Measurements from ENCODE around the gene ADRB1.

Gene ADRB1

DNA sequence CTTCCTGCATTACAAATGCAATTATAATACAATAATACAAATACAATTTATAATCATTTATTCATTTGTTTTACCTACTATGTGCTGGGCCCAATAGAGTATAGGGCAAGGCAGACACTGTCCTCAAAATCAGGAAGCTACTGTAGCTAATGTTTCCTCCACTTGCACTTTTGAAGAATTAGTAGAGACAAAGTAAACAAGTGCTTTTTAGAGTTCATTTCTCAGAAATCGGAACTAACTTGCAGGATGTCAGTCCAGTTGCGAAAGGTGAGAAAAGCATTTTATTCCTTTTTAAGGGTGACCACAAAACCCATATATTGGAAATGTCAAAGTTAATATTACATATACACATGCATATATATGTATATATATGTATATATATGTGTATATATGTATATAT, 14.2 kb downstream of the ADRB1 start:
- no peak for DNase-seq (ENCODE audit: low read depth, low spot score)

DNA sequence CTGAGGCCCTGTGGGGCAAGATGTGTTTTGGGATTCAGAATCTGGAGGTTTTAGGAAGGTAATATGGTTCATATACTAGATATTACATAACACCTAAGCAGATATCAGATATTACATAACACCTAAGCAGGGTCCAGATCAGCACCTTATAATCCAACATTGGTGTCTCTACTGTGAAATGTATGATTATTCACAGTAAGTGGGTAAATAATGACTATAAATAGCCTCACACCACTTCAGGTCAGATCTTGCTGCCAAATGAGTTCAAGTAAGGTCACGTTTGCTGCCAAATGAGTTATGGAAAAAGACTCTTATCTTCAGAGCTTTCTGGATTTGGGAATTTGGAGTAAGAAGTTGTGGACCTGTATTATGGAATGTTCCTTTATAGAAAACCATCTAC, 14.6 kb downstream of the ADRB1 start:
- no peak for DNase-seq (ENCODE audit: low read depth, low spot score)

DNA sequence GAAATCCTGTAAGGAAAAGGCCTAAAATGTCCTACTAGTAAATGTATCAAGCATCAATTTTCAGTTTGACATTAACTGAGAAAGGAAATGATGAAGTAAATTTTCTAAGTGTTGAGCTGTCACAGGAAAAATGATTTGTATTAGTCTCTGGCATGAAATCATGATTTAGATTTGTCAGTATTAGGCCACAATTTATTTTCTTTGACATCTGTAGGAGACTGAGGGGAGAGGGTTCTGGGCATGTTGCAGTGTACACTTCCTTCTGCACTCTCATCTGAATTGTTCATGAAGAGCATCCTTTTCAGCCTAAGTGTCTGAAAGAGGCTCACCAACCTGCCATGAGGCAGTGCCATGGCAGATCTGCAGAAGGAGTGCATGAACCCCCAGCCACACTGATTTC, 15.9 kb downstream of the ADRB1 start:
- DNase-seq (ENCODE audit: low read depth, low spot score), result no peak

DNA sequence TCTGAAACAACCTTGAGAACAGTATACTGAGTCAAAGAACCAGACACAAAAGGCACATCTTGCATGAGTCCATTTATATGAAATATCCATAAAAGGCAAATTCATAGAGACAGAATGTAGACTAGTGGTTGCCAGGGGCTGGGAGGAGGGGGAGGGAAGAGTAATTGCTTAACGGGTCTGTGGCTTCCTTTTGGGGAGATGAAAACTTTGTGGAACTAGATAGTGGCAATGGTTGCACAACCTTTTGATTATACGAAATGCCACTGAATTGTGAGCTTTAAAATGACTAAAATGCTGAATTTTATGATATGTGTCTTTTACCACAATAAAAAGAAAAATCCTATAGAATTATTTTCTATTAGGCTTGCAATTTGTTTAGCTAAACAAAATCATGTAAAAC, 16.8 kb downstream of the ADRB1 start:
- no peak for DNase-seq (ENCODE audit: low read depth, low spot score)

DNA sequence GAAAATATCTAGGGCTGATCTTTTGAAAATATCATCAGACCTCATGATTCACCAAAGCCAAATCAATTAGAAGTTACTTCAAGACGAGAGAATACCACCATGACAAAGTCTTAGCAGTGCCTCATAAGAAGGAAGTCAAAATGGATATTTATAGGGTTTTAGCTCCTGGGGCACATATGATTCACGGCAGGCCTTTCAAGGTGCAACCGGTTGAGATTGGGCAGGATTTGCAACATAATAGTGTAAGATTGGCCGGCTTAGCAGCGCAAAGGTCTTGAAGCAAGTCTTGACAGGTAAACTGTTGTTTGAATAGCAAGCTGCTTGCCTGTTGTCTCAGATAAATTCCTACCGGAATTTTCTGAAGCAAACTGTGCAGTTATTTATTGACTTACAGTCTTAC, 17.5 kb downstream of the ADRB1 start:
- peak; percentile 8 for DNase-seq (ENCODE audit: low read depth, low spot score)

DNA sequence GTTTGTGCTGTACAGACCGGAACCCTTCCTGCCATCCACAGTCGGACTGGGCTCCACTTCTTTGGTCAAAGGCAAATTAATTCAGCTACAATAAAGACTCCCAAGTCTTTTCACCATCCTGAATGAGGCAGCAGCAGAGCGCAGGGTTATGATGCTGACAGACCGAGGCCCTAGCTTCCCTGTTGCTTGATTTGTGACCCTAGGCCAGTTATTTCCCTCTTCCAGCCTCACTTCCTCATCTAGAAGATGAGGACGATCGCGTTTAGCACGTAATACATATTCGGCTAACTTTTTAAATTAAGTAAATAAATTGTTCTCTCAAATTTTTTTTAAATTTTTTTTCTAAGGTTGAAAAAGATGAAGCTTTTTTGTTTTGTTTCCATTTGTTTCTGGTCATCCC, 18.1 kb downstream of the ADRB1 start:
- no peak for DNase-seq (ENCODE audit: low read depth, low spot score)

DNA sequence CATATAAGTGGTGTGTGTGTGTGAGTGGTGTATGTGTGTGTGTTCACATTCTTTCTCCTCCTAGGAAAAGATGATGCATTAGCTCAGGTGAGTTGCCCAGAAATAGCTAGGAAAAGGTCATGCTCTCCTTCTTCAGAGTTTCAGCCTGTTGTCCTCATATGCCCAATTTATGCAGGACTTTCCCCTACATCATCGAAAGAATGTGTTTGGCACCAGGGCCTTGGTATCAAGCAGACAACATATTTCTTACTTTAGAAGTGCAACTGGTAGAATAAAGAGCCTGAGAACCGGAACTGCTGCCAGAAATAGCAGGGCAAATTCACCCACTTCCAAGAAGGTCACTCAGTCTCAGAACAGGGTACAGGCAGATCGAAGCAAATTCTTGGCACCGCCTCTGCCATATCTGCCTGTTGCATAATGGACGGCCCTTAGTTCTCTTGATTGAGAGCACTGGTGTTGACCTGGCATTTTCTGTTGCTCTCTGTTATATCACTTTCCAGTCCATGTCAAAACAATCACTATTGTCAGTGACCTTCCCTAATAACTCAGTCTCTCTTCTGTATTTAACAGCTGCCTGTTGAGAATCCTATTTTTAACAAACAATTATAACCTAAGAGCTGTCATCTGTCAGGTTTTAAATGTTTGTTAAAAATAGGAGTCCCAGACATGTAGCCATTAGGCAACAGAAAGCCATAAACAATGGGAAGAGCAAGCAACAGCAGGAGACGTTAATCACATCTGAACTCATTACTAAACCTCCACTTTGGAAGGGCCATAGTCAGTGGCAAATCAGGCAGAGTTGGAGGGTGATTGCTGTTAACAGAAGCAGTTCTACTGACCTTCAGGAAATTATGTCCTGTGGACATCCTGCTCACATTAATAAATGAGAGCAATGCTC, 20.7 kb downstream of the ADRB1 start:
- DNase-seq (ENCODE audit: low read depth, low spot score), result no peak

DNA sequence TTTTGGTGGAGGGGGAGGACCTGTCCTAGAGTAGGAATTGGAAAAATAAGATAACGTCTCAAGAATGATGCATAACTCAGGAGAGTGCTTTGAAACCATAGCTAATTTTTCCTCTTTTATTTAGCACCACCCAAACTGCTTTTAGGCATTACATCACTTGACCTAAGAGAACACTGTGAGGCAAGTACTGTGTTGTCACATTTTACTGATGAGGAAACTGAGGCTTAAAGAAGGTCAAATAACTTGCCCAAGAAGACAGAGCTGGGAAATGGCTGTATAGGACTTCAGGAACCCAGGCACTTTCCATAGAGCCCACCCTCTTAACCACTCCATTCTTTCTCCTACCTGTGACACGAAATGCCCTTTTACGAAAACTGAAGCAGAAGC, 21.4 kb downstream of the ADRB1 start:
- no peak for DNase-seq (ENCODE audit: low read depth, low spot score)

DNA sequence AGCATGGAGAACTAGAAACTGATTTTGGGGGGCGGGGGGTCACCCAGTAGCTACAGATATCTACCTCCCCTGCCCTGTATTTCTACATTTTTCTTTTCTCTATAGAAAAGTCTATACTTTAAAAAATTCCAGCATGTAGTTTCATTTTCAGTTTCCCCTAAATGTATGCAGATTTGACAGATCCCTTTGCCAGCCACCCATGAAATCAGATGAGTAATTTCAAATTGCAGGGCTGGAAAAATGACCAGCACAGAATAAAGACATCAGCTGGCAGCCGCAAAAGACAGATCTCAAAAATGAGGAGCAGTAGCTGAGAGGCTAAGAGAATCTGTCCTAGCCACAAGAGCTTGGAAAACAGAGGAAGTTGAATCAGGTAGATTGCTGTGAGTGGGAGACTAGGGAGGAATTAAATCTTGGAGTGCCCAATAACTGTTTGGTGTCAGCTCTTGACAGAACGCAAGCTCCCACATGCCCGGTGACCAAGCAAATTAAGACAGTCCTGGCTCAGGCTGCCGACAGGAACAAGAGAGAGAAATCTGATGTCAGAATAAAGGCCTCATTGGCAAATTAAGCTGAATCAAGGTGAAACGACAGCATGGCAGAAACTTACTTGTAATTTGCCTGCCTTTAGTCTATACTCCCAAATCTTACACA, 24.5 kb downstream of the ADRB1 start:
- DNase-seq (ENCODE audit: low read depth, low spot score), result no peak

DNA sequence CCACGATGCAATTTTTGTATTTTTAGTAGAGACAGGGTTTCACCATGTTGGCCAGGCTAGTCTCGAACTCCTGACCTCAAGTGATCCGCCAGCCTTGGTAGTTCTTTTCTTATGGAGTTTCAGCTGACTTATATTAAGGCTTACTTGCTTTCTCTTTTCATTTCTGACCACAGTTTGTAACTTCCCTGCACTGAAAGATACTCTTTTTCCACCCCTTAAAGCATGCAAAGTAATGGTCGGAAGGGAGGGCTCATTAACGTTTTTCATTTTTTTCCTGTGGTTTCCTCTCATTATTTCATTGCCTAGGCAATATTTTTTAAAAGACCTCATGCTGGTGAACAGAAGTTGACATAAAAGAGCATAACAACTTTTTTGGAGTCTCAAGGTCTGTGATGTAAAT, 27.0 kb downstream of the ADRB1 start:
- DNase-seq (ENCODE audit: low read depth, low spot score), result no peak

DNA sequence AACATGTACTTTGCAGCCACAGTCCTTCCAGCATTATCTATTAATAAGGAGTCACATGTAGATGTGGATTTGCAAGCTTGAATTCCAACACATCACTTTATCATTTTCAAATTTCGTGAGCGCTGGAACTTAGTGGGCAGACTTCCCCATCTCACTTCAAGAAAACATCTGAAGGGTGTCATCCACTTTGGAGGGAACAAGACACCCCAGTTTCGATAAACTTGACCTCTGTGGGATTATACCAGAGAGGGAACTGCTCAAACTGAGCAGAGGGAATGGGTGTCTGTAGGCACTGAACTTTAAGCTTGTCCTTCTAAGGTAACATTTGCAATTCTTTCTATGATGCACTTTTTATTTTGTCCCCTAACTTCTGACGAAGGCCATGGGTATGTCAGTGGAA, 27.5 kb downstream of the ADRB1 start:
- no peak for DNase-seq (ENCODE audit: low read depth, low spot score)

DNA sequence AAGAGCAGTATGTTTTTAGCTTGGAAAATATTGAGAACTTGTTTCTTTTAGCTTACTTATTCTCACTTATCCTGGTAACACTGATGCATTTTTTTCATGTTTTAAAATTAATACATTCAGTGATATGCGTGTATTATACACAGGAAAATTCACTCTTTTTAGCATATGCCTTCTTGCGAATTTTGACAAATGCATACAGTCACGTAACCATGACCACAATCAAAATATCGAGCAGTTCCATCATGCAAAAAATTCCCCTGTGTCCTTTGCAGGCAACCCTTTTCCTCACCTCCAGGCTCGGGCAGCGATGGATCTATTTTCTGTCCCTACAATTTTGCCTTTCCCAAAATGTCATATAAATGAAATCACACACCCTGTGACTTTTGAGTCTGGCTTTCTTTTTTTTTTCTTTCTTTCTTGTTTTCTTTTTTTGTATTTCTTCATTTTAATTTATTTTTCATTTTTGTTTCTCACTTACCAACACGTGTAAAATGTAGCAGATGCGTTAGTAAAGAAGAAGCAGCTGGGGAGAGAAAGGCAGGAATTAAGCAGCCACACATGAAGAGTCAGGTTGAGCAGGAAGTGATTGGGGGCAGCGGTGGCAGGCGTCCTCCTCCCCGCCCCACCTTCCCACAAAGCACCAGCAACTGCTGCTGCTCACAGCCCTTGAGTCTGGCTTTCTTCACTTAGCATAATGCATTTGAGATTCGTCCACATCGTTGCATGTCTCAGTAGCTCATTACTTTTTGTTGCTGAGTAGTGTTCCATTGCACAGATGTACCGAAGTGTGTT, 29.9 kb downstream of the ADRB1 start:
- no peak for DNase-seq (ENCODE audit: low read depth, low spot score)

DNA sequence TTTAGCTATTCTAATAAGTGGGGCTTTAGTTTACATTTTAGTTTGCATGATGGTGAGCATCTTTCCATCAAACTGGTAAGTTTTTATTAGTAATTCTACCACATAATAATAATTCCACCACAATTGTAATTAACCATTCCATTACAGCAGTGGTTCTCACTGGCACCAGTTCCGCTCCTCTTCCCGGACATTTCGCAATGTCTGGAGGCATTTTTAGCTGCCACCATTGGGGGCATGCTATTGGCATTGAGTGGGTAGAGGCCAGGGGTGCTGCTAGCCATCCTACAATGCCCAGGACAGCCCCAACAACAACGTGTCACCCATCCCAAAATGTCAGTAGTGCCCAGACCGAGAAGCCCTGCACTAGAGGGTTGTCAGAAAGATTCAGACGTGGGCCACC, 31.4 kb downstream of the ADRB1 start:
- no peak for DNase-seq (ENCODE audit: low read depth, low spot score)

DNA sequence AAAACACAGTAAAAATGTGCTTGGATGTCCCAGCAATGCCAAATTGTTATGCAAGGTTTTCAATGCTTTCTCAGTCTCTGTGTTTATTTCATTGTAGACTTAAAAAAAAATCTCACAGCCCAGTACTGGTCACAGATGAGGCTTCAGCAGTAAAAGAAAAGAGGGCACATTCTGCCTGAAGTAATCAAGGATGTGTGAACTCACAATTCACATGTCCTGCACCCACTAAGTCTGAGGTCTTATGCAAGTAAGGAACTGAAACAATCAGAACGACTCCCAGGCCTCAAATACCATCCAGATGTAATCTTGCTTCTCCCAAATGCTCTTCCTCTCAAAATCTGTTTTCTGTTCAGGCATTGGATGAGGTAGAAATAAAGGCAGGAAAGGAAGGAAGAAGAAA, 33.7 kb downstream of the ADRB1 start:
- no peak for DNase-seq (ENCODE audit: low read depth, low spot score)

DNA sequence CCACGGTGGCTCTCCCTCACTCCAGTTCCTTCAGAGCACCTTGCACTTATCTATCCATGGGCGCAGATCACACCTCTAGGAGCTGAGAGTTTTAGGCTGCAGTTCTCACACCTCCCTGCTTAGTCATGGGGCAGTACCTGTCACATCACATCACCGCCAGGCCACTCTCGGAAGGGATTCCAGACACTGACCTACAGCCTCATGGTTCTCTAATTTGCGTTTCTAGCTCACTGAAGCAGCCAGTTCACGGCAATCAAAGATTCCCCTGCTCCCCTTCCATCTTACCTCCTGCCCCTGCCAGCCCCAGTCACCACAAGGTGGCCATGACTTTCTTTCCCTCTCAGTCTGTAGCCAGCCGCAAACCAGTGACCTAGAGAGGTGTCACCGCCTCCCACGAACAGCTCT, 34.2 kb downstream of the ADRB1 start:
- DNase-seq (ENCODE audit: low read depth, low spot score), result peak; percentile 23

DNA sequence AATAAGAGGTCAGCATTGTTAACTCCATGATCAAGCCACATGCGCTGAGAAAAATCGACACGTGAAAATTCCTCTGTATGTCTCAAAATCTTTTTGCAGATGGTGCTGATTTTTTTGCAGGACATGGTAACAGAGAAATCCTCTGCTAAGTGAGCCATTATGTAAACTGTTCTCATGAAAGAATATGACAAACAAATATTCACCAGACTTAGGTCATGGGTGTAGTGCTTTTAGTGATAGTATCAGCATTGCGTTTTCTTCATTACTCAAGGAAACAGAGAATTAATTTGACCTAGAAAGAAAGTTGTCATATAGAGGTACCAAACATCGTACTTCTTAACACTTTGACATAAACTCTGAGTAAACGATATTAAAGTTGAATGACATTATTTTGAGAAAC, 34.7 kb downstream of the ADRB1 start:
- DNase-seq (ENCODE audit: low read depth, low spot score), result no peak

DNA sequence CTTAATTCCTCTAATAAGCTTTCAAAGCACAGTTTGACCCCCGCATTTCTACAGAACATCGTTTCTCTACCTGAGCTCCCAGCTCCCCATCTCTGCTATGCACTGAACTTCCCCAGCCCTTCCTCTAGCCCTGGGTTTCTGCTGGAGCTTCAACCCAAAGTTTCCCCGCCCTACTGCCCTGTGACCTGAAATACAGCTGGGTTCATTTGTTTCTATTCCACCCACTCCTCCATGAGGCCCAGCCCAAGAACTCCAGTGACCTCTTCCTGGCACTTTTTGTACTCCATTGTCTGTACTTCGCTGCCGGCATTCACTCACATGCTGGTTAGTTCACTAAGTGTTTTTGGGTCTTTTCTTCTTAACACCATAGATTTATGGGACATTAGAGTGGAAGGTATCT, 35.8 kb downstream of the ADRB1 start:
- DNase-seq (ENCODE audit: low read depth, low spot score), result no peak

DNA sequence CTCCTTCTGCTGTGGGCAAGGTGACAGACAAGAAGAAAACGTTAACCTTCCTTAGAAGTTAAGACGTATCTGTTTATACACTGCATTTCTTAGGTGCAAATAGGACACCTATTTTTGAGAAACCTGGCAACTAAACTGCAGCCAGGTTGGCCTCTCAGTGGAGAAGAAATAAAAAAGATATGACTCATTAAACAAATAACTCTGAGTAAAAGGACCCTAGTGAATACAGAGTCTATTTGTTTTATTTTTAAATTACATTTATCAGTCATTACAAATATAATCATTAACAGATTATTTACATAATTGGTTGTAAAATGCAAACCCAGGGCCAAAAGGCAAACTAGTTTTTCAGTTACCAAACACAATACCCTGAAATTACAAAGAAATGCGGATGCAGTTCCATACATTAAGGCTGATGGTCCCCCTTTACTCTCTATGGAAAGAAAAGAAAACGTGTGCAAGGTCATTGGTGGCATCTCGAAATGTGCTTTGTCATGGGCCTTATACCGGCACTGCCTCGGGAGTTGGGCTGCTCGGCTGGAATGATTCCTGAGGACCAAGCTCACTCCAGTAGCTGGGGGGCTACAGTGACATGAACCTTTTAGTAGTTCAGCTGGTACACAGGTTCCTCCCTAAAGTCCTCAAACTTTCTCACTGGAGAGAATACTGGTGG, 38.4 kb downstream of the ADRB1 start:
- no peak for DNase-seq (ENCODE audit: low read depth, low spot score)

DNA sequence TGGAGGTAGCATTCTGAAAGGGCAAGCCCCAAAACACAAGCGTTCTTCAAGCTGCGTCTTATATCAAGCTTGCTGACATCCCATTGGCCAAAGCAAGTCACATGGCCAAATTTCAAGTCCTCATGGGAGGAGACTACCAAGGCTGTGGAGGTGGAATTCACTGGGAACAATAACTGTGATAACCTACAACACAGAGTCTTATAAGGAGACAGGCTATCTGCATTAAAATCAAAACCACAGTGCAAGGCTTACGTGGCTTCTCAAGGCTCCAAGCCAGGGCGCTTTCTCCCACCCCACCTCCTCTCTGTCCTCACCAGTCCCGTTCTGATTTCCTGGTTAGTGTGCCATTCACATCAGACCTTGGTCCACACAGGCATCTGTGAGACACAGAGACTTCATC, 39.4 kb downstream of the ADRB1 start:
- DNase-seq (ENCODE audit: low read depth, low spot score), result no peak

DNA sequence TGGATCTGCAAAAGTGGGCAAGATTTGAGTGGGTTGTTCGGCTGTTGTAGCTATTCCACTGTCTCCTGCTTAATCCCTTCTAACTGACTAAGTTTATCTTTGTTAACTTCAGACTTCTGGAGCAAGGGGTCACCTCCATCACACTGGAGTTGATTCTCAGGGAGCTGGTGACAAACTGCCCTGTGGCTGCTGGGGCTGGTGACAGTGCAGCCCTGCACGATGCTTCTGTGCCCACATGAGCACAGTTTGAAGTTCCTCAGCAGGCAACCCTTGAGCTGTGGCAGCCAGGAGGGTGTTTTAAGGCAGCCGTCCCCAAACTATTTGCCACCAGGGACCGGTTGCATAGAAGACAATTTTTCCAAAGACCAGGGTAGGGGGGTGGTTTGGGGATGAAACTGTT, 40.5 kb downstream of the ADRB1 start:
- DNase-seq (ENCODE audit: low read depth, low spot score), result no peak

DNA sequence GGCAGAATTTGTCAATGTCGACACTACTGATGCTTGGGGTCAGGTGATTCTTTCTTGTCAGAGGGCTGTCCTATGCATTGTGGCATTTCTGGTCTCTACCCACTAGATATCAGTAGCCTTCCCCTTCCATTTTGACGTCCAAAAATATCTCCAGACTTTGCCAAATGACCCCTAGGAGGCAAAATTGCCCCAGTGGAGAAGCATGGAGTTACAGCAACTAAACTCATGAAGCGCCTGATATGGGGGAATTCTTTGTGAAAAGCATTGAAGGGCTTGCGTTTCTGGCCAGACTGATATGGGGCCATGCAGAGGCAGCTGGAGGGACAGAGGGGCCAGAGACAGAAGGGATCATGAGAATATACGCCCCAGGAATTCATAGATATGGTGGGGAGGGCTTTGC, 43.6 kb downstream of the ADRB1 start:
- DNase-seq (ENCODE audit: low read depth, low spot score), result no peak

DNA sequence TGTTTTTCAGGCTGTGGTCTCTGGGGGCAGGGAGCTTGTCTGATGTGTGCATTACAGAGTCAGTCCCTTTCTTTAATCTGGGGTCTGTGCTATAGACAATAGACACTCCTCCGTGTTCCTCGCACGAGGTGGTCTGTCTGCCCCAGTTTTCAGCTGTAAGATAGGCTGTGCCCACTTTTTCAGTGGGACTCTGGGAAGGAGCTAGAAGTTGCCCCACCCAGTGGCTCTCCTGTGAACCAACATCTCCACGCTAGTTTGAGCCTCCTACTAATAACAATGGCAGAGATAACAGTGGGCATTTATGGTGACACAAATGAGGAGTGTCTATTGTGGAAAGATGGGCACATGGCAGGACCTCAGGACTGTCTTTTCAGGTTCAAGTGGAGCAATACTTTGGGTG, 44.0 kb downstream of the ADRB1 start:
- no peak for DNase-seq (ENCODE audit: low read depth, low spot score)
